ENCODE measurements around the gene KCNQ1.

GRCh38 chr11:2892967-2893528 lies 448.2 kb downstream of the KCNQ1 start:
- TF ChIP-seq, protein P1, sequence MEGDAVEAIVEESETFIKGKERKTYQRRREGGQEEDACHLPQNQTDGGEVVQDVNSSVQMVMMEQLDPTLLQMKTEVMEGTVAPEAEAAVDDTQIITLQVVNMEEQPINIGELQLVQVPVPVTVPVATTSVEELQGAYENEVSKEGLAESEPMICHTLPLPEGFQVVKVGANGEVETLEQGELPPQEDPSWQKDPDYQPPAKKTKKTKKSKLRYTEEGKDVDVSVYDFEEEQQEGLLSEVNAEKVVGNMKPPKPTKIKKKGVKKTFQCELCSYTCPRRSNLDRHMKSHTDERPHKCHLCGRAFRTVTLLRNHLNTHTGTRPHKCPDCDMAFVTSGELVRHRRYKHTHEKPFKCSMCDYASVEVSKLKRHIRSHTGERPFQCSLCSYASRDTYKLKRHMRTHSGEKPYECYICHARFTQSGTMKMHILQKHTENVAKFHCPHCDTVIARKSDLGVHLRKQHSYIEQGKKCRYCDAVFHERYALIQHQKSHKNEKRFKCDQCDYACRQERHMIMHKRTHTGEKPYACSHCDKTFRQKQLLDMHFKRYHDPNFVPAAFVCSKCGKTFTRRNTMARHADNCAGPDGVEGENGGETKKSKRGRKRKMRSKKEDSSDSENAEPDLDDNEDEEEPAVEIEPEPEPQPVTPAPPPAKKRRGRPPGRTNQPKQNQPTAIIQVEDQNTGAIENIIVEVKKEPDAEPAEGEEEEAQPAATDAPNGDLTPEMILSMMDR (IDR thresholded peaks at IDR 0.05), result no peak
- TF ChIP-seq POLR2A (IDR thresholded peaks at IDR 0.05) (no peak), POLR2AphosphoS5 (IDR thresholded peaks at IDR 0.05; ENCODE audit: insufficient read depth in 1 of 2, low read depth in 1 of 2) (no peak)
